HEK293 (cell line): Measurements from ENCODE around the gene FAM98C.

Experiments
- CTCF ChIA-PET: fragments of 350-600 bp; formaldehyde crosslinking; extraction: SDS; loops from one replicate; lab custom pipeline; 2021; ENCODE audit warnings: antibody characterized with exemption; lab: Yijun Ruan, JAX
- POLR2A ChIA-PET: fragments of 300-600 bp; formaldehyde crosslinking; extraction: SDS; loops from one replicate; lab custom pipeline; 2020; ENCODE audit warnings: antibody characterized with exemption, inconsistent platforms; lab: Yijun Ruan, JAX
- H3K27ac ChIP-seq: fragments of 200-500 bp; sonication (Bioruptor generic); 2 replicates; pipeline ENCODE4 v1.5.1; 2014; ENCODE audit warnings: low read depth, low read length, control low read depth, inconsistent platforms; ENCODE audit errors: extremely low read depth
- H3K36me3 ChIP-seq, 2 experiments: fragments of 200-500 bp in 1 of 2; sonication (Bioruptor generic) in 1 of 2; 1 replicate in 1 of 2; 2 replicates in 1 of 2; pipeline ENCODE4 v1.5.1; 2014 to 2017; ENCODE audit warnings: inconsistent platforms in 2 of 2, low read length in 2 of 2; ENCODE audit not compliant: control insufficient read depth in 2 of 2, insufficient read depth in 1 of 2
- H3K4me1 ChIP-seq: fragments of 200-500 bp; sonication (Bioruptor generic); 2 replicates; pipeline ENCODE4 v1.5.1; 2014; ENCODE audit warnings: mild to moderate bottlenecking, low read length, inconsistent platforms; ENCODE audit not compliant: control insufficient read depth, insufficient read depth
- H3K4me3 ChIP-seq: 2 replicates; pipeline ENCODE4 v1.5.1; 2011; ENCODE audit warnings: low read depth, mild to moderate bottlenecking, control low read depth, low read length, moderate library complexity
- H3K9me3 ChIP-seq: fragments of 200-500 bp; sonication (Bioruptor generic); 2 replicates; pipeline ENCODE4 v1.5.1; 2014; ENCODE audit warnings: low read depth, low read length, inconsistent platforms; ENCODE audit not compliant: control insufficient read depth, insufficient read depth
- BCL11B ChIP-seq: fragments of 450-650 bp; formaldehyde crosslinking; IDR thresholded peaks from 2 replicates; pipeline ENCODE4 v1.5.1; 2016; ENCODE audit warnings: low read depth, missing biosample characterization, missing genetic modification characterization
- HOXD13 ChIP-seq: sonication (generic); formaldehyde crosslinking; IDR thresholded peaks from 2 replicates; pipeline ENCODE4 v1.8.0; 2022; ENCODE audit warnings: missing genetic modification reagents, borderline replicate concordance
- MZF1 ChIP-seq: fragments of 450-650 bp; formaldehyde crosslinking; IDR thresholded peaks from 2 replicates; pipeline ENCODE4 v1.5.1; 2017; ENCODE audit warnings: missing biosample characterization, missing genetic modification characterization, borderline replicate concordance
- REST ChIP-seq: fragments of 450-650 bp; formaldehyde crosslinking; IDR thresholded peaks from 2 replicates; pipeline ENCODE4 v1.5.1; 2016; ENCODE audit warnings: missing biosample characterization, missing genetic modification characterization
- SP7 ChIP-seq: fragments of 450-650 bp; formaldehyde crosslinking; IDR thresholded peaks from 2 replicates; pipeline ENCODE4 v1.5.1; 2016; ENCODE audit warnings: missing biosample characterization, missing genetic modification characterization
- TRIM28 ChIP-seq: IDR thresholded peaks from 2 replicates; pipeline ENCODE4 v1.6.1; 2011; ENCODE audit warnings: low read length, control low read depth, borderline replicate concordance
- ZBTB26 ChIP-seq: fragments of 450-650 bp; formaldehyde crosslinking; optimal IDR thresholded peaks from 2 replicates; pipeline ENCODE3; 2016; ENCODE audit warnings: missing biosample characterization, mild to moderate bottlenecking, missing genetic modification characterization
- ZNF175 ChIP-seq: fragments of 450-650 bp; formaldehyde crosslinking; IDR thresholded peaks from 2 replicates; pipeline ENCODE4 v1.5.1; 2016; ENCODE audit warnings: missing biosample characterization, missing genetic modification characterization
- ZNF184 ChIP-seq: fragments of 450-650 bp; IDR thresholded peaks from 2 replicates; pipeline ENCODE4 v1.5.1; 2018; ENCODE audit warnings: missing biosample characterization, mild to moderate bottlenecking, missing genetic modification characterization
- ZNF202 ChIP-seq: fragments of 450-650 bp; formaldehyde crosslinking; IDR thresholded peaks from 2 replicates; pipeline ENCODE4 v1.5.1; 2016; ENCODE audit warnings: missing biosample characterization, missing genetic modification characterization, borderline replicate concordance
- ZNF248 ChIP-seq: fragments of 450-650 bp; formaldehyde crosslinking; IDR thresholded peaks from 2 replicates; pipeline ENCODE4 v1.5.1; 2017; ENCODE audit warnings: missing biosample characterization, missing genetic modification characterization
- ZNF280C ChIP-seq: fragments of 450-650 bp; formaldehyde crosslinking; IDR thresholded peaks from 2 replicates; pipeline ENCODE4 v1.5.1; 2016; ENCODE audit warnings: missing biosample characterization, missing genetic modification characterization
- ZNF341 ChIP-seq: fragments of 450-650 bp; formaldehyde crosslinking; IDR thresholded peaks from 2 replicates; pipeline ENCODE4; 2016; ENCODE audit warnings: low read depth, missing biosample characterization, missing genetic modification characterization
- ZNF391 ChIP-seq: fragments of 450-650 bp; formaldehyde crosslinking; IDR thresholded peaks from 2 replicates; pipeline ENCODE4 v1.5.1; 2016; ENCODE audit warnings: low read depth, missing biosample characterization, missing genetic modification characterization, borderline replicate concordance
- ZNF426 ChIP-seq: fragments of 450-650 bp; formaldehyde crosslinking; IDR thresholded peaks from 2 replicates; pipeline ENCODE4 v1.5.1; 2017; ENCODE audit warnings: missing biosample characterization, missing genetic modification characterization, mild to moderate bottlenecking, inconsistent platforms, moderate library complexity
- ZNF521 ChIP-seq: fragments of 450-650 bp; formaldehyde crosslinking; IDR thresholded peaks from 2 replicates; pipeline ENCODE4 v1.5.1; 2017; ENCODE audit warnings: missing biosample characterization, mild to moderate bottlenecking, missing genetic modification characterization
- ZNF596 ChIP-seq: fragments of 450-650 bp; IDR thresholded peaks from 2 replicates; pipeline ENCODE4 v1.5.0; 2018; ENCODE audit warnings: missing biosample characterization, mild to moderate bottlenecking, missing genetic modification characterization, moderate library complexity
- ZNF670 ChIP-seq: fragments of 450-650 bp; formaldehyde crosslinking; IDR thresholded peaks from 2 replicates; pipeline ENCODE4 v1.5.1; 2016; ENCODE audit warnings: missing biosample characterization, missing genetic modification characterization, low read depth
- ZNF785 ChIP-seq: fragments of 450-650 bp; formaldehyde crosslinking; IDR thresholded peaks from 2 replicates; pipeline ENCODE4 v1.5.1; 2016; ENCODE audit warnings: missing biosample characterization, missing genetic modification characterization
- ZNF837 ChIP-seq: fragments of 450-650 bp; formaldehyde crosslinking; IDR thresholded peaks from 2 replicates; pipeline ENCODE4 v1.5.1; 2016; ENCODE audit warnings: missing biosample characterization, missing genetic modification characterization
- TF ChIP-seq, protein P1 (sequence below): IDR thresholded peaks from 2 replicates; pipeline ENCODE4 v1.6.1; 2011; ENCODE audit warnings: mild to moderate bottlenecking, low read depth, low read length, borderline replicate concordance
- TF ChIP-seq, protein P2 (sequence below): fragments of 450-650 bp; formaldehyde crosslinking; IDR thresholded peaks from 2 replicates; pipeline ENCODE4 v1.5.1; 2016; ENCODE audit warnings: missing biosample characterization, missing genetic modification characterization
- TF ChIP-seq, protein P3 (sequence below): fragments of 450-650 bp; formaldehyde crosslinking; IDR thresholded peaks from 2 replicates; pipeline ENCODE4 v1.5.1; 2017; ENCODE audit warnings: missing biosample characterization, mild to moderate bottlenecking, missing genetic modification characterization, moderate library complexity

FAM98C gene

GRCh38 chr19:38374332-38375097 is 28.4 kb upstream of the FAM98C start, which contains the start of gene PSMD8:
PSMD8 (plus strand) TSS chr19:38374571; CDS start chr19:38374602, 31 bp downstream.
- Histone ChIP-seq H3K4me1 (peaks cover 20% of the 10 kb centered on the region), H3K4me3 (peak within 1 kb of the TSS; percentile 70), H3K27ac (peak within 1 kb of the TSS; percentile 93), H3K9me3 (no peaks in the 10 kb centered on the region), H3K36me3 (peaks cover 30 to 36% of the 10 kb centered on the region in 2 experiments)
- CTCF ChIA-PET: interaction anchor here (0.6 to 4.0 kb wide), 21 partner anchors 10 to 864 kb away, joined by 3 to 37 read pairs (median 4); partner anchors contain the start of genes CATSPERG, FAM98C, GGN and SIPA1L3
- POLR2A ChIA-PET: interaction anchor here (0.5 to 3.7 kb wide), 54 partner anchors 9 to 1061 kb away, joined by 3 to 223 read pairs (median 5); partner anchors contain the start of genes ACTN4, CATSPERG, EIF3K and FAM98C
- TF ChIP-seq SP7: peak; percentile 97
- TF ChIP-seq REST: peak; percentile 74
- TF ChIP-seq ZNF175 (tag by site-specific recombination): no peak
- TF ChIP-seq ZNF785 (tag by site-specific recombination): peak; percentile 38; the same call in 1 of the 2 replicates
- peak; percentile 83 for TF ChIP-seq ZBTB26 (tag by site-specific recombination)
- TF ChIP-seq BCL11B (tag by site-specific recombination): peak; percentile 98
- no peak for TF ChIP-seq ZNF521 (tag by site-specific recombination)
- peak; percentile 96 for TF ChIP-seq ZNF341 (tag by site-specific recombination)
- TF ChIP-seq ZNF248 (tag by site-specific recombination): no peak
- TF ChIP-seq HOXD13 (CRISPR knock-in tag): 0 out of 2 replicates have a peak, but pooled peaks have one; percentile 19
- TF ChIP-seq ZNF202 (tag by site-specific recombination): no peak
- TF ChIP-seq, protein P1, sequence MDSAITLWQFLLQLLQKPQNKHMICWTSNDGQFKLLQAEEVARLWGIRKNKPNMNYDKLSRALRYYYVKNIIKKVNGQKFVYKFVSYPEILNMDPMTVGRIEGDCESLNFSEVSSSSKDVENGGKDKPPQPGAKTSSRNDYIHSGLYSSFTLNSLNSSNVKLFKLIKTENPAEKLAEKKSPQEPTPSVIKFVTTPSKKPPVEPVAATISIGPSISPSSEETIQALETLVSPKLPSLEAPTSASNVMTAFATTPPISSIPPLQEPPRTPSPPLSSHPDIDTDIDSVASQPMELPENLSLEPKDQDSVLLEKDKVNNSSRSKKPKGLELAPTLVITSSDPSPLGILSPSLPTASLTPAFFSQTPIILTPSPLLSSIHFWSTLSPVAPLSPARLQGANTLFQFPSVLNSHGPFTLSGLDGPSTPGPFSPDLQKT: peak; percentile 76; the same call in 1 of the 2 replicates
- TF ChIP-seq ZNF184 (tag by site-specific recombination): no peak
- TF ChIP-seq, protein P2, sequence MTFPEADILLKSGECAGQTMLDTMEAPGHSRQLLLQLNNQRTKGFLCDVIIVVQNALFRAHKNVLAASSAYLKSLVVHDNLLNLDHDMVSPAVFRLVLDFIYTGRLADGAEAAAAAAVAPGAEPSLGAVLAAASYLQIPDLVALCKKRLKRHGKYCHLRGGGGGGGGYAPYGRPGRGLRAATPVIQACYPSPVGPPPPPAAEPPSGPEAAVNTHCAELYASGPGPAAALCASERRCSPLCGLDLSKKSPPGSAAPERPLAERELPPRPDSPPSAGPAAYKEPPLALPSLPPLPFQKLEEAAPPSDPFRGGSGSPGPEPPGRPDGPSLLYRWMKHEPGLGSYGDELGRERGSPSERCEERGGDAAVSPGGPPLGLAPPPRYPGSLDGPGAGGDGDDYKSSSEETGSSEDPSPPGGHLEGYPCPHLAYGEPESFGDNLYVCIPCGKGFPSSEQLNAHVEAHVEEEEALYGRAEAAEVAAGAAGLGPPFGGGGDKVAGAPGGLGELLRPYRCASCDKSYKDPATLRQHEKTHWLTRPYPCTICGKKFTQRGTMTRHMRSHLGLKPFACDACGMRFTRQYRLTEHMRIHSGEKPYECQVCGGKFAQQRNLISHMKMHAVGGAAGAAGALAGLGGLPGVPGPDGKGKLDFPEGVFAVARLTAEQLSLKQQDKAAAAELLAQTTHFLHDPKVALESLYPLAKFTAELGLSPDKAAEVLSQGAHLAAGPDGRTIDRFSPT: peak; percentile 99
- no peak for TF ChIP-seq ZNF596 (tag by site-specific recombination)
- TF ChIP-seq ZNF391: peak; percentile 100
- peak; percentile 35; the same call in 1 of the 2 replicates for TF ChIP-seq TRIM28
- TF ChIP-seq ZNF426 (tag by site-specific recombination): no peak
- TF ChIP-seq ZNF280C (tag by site-specific recombination): no peak
- no peak for TF ChIP-seq ZNF837 (tag by site-specific recombination)
- no peak for TF ChIP-seq ZNF670
- 0 out of 2 replicates have a peak, but pooled peaks have one; percentile 23 for TF ChIP-seq MZF1 (tag by site-specific recombination)
- TF ChIP-seq, protein P3, sequence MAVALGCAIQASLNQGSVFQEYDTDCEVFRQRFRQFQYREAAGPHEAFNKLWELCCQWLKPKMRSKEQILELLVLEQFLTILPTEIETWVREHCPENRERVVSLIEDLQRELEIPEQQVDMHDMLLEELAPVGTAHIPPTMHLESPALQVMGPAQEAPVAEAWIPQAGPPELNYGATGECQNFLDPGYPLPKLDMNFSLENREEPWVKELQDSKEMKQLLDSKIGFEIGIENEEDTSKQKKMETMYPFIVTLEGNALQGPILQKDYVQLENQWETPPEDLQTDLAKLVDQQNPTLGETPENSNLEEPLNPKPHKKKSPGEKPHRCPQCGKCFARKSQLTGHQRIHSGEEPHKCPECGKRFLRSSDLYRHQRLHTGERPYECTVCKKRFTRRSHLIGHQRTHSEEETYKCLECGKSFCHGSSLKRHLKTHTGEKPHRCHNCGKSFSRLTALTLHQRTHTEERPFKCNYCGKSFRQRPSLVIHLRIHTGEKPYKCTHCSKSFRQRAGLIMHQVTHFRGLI (tag by site-specific recombination): peak; percentile 81
